GM19193 (cell line): ENCODE data around the gene CFAP57.

Experiments used
- POLR2A ChIP-seq: IDR thresholded peaks from 4 replicates; pipeline ENCODE4 v1.6.1; 2011; ENCODE audit not compliant: insufficient read depth, insufficient read length; ENCODE audit errors: extremely low read depth

Gene CFAP57

DNA sequence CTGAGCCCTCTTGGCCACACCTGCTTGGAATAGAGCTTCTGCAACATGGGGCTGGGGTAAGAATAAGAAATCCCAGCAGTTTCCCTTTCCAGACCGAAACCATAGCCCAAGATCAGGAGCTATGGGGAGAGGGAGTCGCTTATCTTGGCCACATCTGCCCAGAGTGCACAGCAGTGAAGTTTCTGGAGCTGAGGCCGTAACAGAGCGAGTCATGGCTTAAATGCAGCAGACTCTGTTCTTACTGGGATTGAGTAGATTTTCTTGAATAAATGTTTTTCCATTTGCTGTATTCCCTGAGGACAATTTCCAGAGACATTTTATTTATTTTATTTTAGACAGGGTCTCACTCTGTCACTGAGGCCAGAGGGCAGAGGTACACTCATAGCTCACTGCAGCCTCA is 33.5 kb downstream of the CFAP57 start:
- TF ChIP-seq POLR2A: no peak

DNA sequence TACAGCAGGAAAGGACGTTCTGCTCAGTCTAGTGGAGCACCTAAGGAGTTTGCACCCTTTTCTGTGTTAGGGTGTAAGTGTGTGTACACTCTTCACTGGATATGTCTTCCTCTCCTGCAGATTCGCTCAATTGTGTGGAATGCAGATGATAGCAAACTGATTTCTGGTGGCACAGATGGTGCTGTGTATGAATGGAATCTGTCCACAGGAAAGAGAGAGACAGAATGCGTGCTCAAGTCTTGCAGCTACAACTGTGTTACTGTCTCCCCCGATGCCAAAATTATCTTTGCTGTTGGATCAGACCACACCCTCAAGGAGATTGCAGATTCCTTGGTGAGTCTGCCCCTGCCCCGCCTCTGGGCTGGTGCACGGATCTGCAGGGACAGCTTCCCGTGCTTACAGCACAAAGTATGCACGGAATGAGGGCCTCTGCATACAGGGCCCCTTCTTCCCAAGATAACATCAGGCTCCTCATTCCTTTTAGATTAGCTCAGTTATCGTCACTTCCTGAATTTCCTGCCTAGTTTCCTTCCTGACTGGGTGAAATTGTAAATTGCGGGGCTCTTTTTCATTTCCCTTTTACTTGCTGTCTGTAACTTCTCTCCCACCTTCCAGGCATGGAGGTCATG is 34.6 kb downstream of the CFAP57 start:
- no peak for TF ChIP-seq POLR2A

DNA sequence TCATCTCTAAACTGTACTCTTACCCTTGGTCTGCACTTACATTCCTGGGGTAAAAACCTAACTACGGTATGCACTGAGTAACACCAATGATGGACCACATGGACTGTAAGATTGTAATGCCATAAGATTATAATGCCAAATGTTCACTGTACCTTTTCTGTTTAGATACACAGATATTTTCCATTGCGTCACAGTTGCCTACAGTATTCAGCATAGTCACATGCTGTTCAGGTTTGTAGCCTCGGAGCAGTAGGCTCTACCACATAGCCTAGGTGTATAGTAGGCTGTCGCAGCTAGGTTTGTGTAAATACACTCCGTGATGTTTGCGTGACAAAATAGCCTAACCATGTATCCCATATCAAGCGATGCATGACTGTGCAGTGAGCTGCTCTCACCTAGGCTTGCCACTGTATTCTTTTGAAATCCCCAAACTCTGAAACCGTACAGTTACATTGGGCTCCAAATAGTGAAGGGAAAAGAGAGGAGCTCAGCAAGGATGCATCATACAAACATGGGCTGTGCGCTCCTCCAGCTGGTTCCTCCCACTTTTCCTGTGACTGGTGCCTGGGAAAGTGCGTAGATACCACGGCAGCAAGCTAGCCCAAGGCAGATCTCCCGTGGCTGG is 35.2 kb downstream of the CFAP57 start:
- no peak for TF ChIP-seq POLR2A

DNA sequence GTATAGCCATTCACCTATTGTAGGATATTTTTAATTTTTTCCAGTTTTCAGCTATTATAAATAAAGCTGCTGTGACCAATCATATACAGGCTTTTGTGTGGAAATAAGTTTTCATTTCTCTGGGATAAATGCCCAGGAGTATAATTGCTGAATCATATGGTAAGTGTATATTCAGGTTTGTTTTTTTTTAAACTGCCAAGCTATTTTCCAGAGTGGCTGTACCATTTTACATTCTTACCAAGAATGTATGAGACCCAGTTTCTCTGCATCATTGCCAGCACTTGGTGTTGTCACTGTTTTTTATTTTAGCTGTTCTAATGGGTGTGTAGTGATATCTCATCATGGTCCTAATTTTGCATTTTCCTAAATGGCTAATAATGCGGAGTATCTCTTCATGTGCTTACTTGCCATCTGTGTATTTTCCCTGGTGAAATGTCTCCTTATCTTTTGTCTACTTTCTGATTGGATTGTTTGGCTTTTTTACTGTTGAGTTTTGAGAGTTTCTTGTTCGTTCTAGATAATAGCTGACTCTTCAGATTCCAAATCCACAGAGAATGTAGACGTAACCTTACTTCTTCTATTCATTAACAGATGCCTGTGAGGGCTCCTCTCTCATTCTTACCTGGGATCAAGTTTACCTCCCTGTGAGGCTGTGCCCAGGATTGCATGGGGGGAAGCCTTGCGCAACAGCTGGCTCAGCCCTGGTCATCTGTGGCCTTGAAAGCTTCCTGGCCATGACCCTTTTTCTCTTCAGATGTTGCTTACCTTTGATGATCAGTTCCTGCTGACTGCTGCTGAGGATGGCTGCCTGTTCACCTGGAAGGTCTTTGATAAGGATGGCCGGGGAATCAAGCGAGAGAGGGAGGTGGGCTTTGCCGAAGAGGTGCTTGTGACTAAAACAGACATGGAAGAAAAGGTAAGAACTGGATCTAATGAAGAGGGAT is 42.6 kb downstream of the CFAP57 start:
- no peak for TF ChIP-seq POLR2A

DNA sequence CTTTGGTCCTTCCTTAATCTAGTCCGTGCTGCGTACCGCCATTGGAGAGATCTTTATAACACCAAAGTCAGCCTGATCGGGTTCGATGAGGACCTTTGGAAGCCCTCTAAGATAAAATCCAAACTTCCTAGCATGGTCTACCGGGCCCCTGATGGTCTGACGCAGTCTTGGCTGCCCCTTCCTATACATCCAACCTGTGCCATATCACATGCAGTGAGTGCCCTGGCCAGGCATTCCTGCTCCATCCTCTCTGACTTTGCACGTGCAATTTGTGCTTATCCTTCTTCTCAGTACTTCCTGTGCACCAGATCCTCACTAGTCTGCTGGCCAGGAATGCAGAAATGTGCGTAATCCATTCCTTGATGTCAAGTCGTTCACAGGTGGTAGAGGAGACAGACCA is 45.6 kb downstream of the CFAP57 start:
- no peak for TF ChIP-seq POLR2A

DNA sequence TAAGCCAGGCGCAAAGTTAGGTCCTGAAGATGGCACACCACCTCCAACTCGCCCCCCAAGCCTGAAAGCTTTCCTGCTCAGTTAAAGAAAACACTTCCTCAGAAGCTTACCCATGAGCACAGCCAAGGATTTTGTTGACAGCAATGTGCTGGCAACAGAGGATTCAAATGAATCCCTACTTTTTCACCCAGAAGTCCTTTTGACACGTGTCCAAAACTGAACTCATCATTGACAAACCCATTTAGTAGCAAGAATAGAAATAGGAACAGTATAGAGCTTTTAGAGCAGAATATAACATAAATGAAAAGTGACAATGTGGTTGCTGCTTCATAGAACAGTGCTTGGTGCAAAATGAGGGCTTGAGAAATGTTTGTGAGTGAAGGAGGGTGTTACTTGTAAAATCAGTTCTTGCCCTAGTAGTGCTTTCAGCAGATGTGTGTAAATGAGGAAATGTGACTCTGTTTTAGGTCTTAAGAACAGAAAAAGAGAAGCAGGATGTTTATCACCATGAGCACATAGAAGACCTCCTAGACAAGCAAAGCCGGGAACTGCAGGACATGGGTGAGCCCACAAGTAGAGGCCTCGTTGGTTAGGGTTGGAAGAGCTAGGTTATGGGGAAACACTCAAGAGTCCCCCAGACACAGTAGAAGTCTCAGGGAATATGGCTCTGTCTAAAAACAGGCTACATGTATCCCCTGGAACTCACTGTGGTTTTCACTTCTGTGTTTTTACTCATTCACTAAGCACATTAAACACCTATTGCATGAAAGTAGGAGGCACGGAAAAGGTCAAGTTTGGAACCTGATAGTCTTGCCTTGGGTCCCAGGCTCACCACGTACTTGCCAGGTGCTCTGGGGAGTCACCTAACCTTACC is 49.0 kb downstream of the CFAP57 start:
- TF ChIP-seq POLR2A: no peak

DNA sequence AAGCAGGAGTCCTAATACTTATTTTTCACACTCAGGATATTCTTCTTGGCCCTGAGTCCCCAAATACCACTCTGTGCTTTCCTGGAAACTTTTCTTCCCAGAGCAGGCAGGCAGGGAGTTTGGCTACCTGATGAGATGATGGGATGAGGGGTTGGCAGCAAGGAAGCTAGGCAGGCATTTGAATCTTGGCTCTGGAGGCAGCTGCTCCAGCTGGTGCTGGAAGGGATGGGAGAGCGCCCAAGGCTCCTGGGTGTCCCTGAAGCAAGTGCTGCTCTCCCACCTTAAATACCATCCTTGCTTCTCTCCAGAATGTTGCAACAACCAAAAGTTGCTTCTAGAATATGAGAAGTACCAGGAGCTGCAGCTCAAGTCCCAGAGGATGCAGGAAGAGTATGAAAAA is 49.7 kb downstream of the CFAP57 start:
- no peak for TF ChIP-seq POLR2A

DNA sequence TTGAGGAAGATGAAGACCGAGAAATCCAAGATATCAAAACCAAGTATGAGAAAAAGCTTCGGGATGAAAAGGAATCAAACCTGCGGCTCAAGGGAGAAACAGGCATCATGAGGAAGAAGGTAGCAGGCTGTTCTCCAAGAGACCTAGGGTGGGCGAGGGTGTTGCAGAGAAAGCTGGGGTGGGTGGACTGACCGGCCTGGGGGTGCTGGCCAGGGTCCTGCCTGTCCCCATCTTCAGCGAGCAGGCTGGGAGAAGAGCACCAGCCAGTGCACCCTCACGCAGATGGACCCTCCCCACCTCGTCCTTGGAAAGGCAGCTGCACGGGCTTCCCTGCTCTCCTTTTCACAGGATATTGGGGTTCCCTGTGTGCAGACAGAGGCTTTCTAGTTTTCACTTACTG is 50.7 kb downstream of the CFAP57 start:
- no peak for TF ChIP-seq POLR2A

DNA sequence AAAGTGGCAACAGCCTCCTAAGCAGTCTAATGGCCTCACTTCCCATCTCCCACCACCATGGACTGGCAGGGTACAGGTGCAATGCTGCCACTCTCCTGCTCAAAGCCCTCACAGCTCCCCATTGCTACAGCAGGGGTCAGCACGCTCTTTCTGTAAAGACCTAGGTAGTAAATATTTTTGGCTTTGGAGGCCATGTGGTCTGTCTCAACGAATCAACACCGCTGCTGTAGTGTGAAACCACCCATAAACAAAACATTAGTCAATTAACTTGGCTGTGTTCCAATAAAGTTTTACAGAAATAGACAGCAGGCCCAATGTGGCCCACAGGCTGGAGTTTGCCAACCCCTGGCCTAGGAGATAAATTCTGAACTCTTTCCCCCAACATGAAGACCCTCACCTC is 53.0 kb downstream of the CFAP57 start:
- no peak for TF ChIP-seq POLR2A

DNA sequence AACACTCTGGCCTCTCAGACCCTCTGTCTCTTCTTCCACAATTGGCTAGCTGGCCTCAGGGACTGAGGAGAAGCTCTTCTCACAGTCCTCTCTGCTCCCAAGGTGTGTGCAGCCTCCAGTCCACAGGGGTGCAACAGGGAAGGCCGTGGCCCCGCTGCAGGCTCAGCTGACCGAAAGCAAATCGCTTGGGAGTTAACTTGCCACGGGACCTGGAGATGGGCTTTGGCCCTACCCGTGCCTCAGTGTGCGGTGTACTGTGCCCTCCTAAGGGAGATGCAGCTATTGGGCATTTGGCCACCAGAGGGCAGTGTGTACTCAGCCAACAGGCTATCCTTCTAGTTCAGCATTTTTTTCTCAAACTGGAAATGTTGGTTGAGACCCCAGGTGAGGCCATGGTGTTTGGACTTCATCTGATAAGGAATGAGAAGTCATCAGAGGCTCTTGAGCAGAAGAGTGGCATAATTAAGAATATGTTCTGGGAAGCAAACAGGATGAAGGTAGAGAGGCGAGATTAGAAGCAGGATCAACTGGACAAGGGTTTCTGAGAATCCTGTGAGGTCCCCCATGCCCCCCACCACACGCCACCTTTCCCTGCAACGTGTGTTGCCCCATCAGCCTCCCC is 55.1 kb downstream of the CFAP57 start:
- no peak for TF ChIP-seq POLR2A

DNA sequence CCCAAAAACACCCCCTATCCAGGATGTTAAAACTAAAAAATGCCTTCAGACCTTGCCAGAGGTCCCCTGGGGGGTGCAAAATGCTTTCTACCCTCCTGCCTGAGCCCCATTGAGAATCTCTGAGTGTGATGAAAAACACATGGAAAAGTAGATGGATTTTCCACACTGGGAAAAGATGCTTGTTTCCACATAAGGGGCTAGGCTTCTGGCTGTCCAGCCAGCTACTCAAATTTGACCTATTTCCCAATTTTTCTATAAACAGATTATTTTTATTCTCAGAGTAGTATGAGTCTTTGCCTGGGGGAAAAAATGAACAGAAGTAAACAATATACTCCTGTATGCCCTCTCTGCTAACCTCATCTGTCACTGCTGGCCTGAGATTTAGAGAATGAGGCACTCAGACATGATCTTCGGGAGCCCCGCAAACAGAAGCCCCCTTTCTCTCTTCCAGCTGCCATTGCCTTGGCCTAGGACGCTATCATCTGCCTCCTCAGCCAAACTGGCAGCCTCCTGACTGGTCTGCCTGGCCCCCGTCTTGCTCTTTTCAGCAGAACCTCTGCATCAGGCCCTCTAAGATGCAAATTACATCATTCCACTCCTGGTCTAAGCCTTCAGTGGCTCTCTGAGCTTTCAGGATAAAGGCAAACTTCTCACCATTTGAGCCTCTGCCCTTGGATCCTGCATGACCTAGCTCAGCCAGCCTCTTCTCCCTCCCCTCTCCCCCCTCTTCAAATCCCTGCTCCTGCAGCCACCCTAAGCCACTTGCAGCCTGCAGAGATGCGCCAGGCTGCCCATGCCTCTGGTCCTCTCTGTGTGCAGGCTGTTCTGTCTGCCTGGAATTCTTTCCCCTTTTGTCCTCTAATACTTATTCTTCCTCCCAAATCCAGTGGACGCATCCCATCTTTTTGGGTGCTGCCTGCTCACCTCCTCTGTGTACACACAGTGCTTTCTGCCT is 58.0 kb downstream of the CFAP57 start:
- no peak for TF ChIP-seq POLR2A

DNA sequence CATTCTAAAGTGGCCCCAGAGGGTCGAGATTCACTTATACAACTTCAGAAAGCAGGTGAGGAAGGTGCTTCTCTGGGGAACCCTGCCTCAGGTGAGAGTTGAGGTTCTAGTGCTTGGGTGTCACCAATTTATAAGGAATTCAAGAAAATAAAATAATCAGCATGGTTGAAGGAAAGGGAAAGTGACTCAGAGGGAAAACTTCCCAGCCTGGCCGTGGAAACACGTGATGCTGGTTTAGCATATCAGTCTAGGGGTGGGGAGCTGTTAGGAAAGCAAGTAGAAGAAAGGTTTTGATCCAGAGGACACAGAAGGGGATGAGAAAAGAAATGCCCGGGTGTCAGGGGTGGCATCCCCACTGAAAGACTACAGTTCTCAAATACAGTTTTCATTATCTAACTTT is 59.9 kb downstream of the CFAP57 start:
- no peak for TF ChIP-seq POLR2A

DNA sequence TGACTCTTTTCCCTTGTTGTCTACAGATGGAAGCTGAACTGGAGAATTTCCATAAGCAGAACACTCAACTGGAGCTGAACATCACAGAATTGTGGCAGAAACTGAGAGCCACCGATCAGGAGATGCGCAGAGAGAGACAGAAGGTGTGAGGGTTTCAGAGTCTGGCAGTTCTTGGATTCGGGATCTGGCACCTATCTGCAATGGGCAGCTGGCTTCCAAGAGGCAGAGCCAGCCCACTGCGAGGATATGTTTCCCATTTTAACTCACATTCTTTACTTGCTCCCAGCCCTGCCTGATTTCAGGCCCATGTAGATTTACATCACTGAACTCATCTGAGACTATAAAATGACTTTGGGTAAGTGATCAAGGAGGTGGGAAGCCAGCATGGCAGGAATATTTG is 60.4 kb downstream of the CFAP57 start:
- no peak for TF ChIP-seq POLR2A

DNA sequence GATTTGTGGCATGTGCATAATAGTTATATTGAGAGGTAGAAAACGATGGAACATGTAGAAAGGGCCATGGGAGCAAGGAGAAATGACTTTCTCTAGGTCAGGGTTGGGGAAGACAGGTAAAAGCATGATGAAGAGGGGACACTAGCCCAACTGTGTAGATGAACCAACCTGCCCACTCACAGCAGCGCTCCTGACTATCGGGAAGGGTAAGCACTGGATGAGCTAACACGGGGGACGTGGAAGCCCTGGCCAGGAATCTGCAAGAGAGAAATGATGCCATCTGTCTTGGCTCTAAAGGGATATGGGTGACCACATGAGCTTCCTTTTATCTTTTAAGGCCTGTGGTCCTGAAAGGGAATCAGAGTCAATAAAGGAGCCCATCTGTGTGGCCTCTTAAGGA is 61.5 kb downstream of the CFAP57 start:
- TF ChIP-seq POLR2A: no peak

DNA sequence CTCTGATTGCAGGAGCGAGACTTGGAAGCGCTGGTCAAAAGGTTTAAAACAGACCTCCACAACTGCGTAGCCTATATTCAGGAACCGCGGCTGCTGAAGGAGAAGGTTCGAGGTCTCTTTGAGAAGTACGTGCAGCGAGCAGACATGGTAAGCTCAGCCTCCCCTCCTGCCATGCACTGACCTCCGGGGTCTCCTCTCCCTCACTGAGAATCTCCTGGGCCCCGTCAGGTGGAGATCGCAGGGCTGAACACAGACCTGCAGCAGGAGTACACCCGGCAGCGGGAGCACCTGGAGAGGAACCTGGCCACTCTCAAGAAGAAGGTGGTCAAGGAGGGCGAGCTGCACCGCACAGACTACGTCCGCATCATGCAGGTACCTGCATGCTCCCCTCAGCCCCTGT is 62.1 kb downstream of the CFAP57 start:
- no peak for TF ChIP-seq POLR2A
